Liver (tissue), 9 donors: ENCODE results near the gene GNB5. TPM values are rescaled to one million over a fixed set of nuclear protein-coding genes. Genes with fewer than 3 reads are reported as not detected.

Source experiments
- DNase-seq: peaks from one replicate; pipeline ENCODE4 v3.0.0-alpha.2; 2017; ENCODE audit warnings: low spot score
- H3K27ac ChIP-seq, 2 donors: one replicate each; pipeline ENCODE4 v1.7.0; 2013; ENCODE audit warnings: inconsistent platforms in 2 of 2, low read length in 2 of 2, control low read depth in 1 of 2, low read depth in 1 of 2, mild to moderate bottlenecking in 1 of 2
- H3K27me3 ChIP-seq, 4 donors: one replicate each; pipeline versions ENCODE4 v1.6.1 to v1.7.0; 2013; ENCODE audit warnings: low read length in 3 of 4, inconsistent platforms in 1 of 4, mild to moderate bottlenecking in 1 of 4, moderate library complexity in 1 of 4; ENCODE audit not compliant: control insufficient read depth in 4 of 4, insufficient read depth in 4 of 4
- H3K36me3 ChIP-seq, 4 donors: one replicate each; pipeline versions ENCODE4 v1.6.1 to v1.7.0; 2013; ENCODE audit warnings: low read length in 3 of 4, mild to moderate bottlenecking in 3 of 4, low read depth in 1 of 4, moderate library complexity in 1 of 4; ENCODE audit not compliant: control insufficient read depth in 4 of 4, insufficient read depth in 3 of 4
- H3K4me1 ChIP-seq, 4 donors: one replicate each; pipeline versions ENCODE4 v1.6.1 to v1.7.0; 2013; ENCODE audit warnings: low read length in 3 of 4, mild to moderate bottlenecking in 3 of 4, moderate library complexity in 1 of 4; ENCODE audit not compliant: control insufficient read depth in 4 of 4, insufficient read depth in 4 of 4
- H3K4me3 ChIP-seq, 3 donors: one replicate each; pipeline versions ENCODE4 v1.6.1 to v1.7.0; 2013; ENCODE audit warnings: low read length in 3 of 3, control low read depth in 1 of 3, low read depth in 1 of 3, mild to moderate bottlenecking in 1 of 3
- H3K9ac ChIP-seq, 2 donors: one replicate each; pipeline ENCODE4 v1.7.0; 2013; ENCODE audit warnings: low read length in 2 of 2, mild to moderate bottlenecking in 2 of 2, moderate library complexity in 2 of 2, control low read depth in 1 of 2, low read depth in 1 of 2
- H3K9me3 ChIP-seq, 4 donors: one replicate each; pipeline versions ENCODE4 v1.6.1 to v1.7.0; 2013; ENCODE audit warnings: low read length in 3 of 4; ENCODE audit not compliant: control insufficient read depth in 4 of 4
- ATF3 ChIP-seq: IDR thresholded peaks from 2 replicates; pipeline ENCODE4 v1.6.1; 2016; ENCODE audit warnings: antibody characterized with exemption
- CTCF ChIP-seq: fragments of 150-350 bp; IDR thresholded peaks from 2 replicates; pipeline ENCODE4 v1.5.1; 2017; ENCODE audit warnings: improper control_type of control experiment, low read depth, low read length; ENCODE audit not compliant: missing input control
- EGR1 ChIP-seq, 2 donors: IDR thresholded peaks; 2 replicates each; pipeline ENCODE4 v1.6.1; 2016 to 2018; ENCODE audit warnings: antibody characterized with exemption in 2 of 2, low read depth in 2 of 2
- FOXA1 ChIP-seq: IDR thresholded peaks from 2 replicates; pipeline ENCODE4 v1.6.1; 2016; ENCODE audit warnings: antibody characterized with exemption
- FOXA2 ChIP-seq: IDR thresholded peaks from 2 replicates; pipeline ENCODE4 v1.6.1; 2016; ENCODE audit warnings: antibody characterized with exemption
- GABPA ChIP-seq, 2 donors: IDR thresholded peaks in 1 of 2; conservative IDR thresholded peaks in 1 of 2; 2 replicates each; pipeline ENCODE4 v1.6.1; 2016; ENCODE audit warnings: antibody characterized with exemption in 2 of 2, mild to moderate bottlenecking in 1 of 2, moderate library complexity in 1 of 2
- HNF4A ChIP-seq, 2 donors: conservative IDR thresholded peaks; 2 replicates each; pipeline ENCODE4 v1.6.1; 2016; ENCODE audit warnings: antibody characterized with exemption in 2 of 2, mild to moderate bottlenecking in 2 of 2
- HNF4G ChIP-seq: IDR thresholded peaks from 2 replicates; pipeline ENCODE4 v1.6.1; 2016; ENCODE audit warnings: antibody characterized with exemption
- JUND ChIP-seq, 2 donors: IDR thresholded peaks; 2 replicates each; pipeline ENCODE4 v1.6.1; 2016; ENCODE audit warnings: antibody characterized with exemption in 2 of 2
- MAX ChIP-seq: IDR thresholded peaks from 2 replicates; pipeline ENCODE4 v1.6.1; 2016; ENCODE audit warnings: antibody characterized with exemption
- RXRA ChIP-seq, 2 donors: IDR thresholded peaks; 2 replicates each; pipeline ENCODE4 v1.6.1; 2017 to 2018; ENCODE audit warnings: antibody characterized with exemption in 2 of 2, mild to moderate bottlenecking in 1 of 2
- SP1 ChIP-seq: IDR thresholded peaks from 2 replicates; pipeline ENCODE4 v1.6.1; 2018; ENCODE audit warnings: antibody characterized with exemption, mild to moderate bottlenecking
- TAF1 ChIP-seq: conservative IDR thresholded peaks from 2 replicates; pipeline ENCODE4 v1.6.1; 2016; ENCODE audit warnings: antibody characterized with exemption, mild to moderate bottlenecking
- ZBTB33 ChIP-seq: IDR thresholded peaks from 2 replicates; pipeline ENCODE4 v1.6.1; 2016; ENCODE audit warnings: antibody characterized with exemption
- WGBS: extraction: QIAGEN DNeasy Blood & Tissue Kit; methylation state at CpG from one replicate; pipeline ENCODE4 v1.1.7; 2013; 5-methylcytosine and 5-hydroxymethylcytosine counted together
- polyA plus RNA-seq, 2 donors: library from polyadenylated mRNA; stranded (reverse) in 1 of 2; unstranded in 1 of 2; fragments of 200-250 nt in 1 of 2; fragments of >200 nt in 1 of 2; fragmentation: Nextera tagmentation in 1 of 2; extraction: Ambion mirVana in 1 of 2; gene quantifications; one replicate each; pipeline versions ENCODE4 v1.2.1 to v1.2.3, GENCODE V29; 2013 to 2015
- total RNA-seq, 2 donors: library from RNA; depleted of rRNA; stranded (reverse); fragments of >200 nt; gene quantifications; one replicate each; pipeline ENCODE4 v1.2.3, GENCODE V29; 2014
- TF ChIP-seq, protein P1 (sequence below): IDR thresholded peaks from 2 replicates; pipeline ENCODE4 v1.6.1; 2016; ENCODE audit warnings: antibody characterized with exemption, mild to moderate bottlenecking
- donor health status: healthy.
- donor health status: healthy.
- donor health status: healthy.
- donor health status: healthy.
- donor health status: healthy.

Gene GNB5
- total and polyA plus RNA-seq, 4 donors: 13.7 to 19.2 (median 15.7) TPM

DNA sequence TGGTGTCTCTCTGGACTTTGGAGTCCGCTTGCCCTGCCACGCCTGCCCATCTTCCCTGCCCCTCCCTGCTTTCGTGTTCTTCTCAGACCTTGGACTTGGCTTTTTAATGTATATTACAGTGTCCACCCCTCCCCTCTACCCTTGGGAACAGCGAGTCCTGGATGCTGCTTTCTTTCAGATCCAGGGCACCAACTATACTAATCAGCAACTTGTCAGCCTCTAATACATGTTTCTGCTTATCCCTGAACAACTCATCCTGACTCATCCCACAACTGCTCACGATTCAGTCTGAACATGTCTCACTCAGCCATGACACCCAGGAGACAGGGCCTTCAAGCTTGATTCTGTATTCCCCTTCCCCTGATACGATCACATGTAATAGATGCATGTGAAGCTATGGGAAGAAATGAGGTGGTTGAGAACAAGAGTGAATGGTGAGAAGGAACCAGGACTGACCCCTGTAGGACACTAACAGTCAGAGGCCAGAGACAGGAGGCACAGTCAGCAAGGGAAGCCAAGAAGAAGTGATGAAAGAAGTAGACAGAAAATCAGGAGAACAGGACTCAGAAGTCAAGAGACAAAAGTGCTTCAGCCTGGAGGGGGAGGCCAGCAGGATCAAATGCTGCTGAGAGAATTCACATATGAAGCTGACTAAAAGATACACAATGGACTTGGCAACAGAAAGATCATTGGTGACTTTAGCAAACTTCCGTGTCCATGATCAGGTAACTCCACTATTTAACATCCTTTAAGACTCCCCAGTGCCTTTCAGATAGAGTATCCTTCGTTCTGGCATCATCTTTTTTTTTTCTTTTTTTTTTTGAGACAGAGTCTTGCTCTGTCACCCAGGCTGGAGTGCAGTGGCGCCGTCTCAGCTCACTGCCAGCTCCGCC is 114.1 kb downstream of the GNB5 start:
- peak overlapping the region; percentile 1 to 32 for H3K27ac ChIP-seq
- no peaks in the 10 kb centered on the region for H3K9me3 ChIP-seq
- H3K4me1 ChIP-seq: peaks cover 2 to 28% (median 15%) of the 10 kb centered on the region in 4 donors
- DNase-seq: no peak
- 84% methylated on average over 11 of the region's 11 CpGs for WGBS
- TF ChIP-seq, protein P1, sequence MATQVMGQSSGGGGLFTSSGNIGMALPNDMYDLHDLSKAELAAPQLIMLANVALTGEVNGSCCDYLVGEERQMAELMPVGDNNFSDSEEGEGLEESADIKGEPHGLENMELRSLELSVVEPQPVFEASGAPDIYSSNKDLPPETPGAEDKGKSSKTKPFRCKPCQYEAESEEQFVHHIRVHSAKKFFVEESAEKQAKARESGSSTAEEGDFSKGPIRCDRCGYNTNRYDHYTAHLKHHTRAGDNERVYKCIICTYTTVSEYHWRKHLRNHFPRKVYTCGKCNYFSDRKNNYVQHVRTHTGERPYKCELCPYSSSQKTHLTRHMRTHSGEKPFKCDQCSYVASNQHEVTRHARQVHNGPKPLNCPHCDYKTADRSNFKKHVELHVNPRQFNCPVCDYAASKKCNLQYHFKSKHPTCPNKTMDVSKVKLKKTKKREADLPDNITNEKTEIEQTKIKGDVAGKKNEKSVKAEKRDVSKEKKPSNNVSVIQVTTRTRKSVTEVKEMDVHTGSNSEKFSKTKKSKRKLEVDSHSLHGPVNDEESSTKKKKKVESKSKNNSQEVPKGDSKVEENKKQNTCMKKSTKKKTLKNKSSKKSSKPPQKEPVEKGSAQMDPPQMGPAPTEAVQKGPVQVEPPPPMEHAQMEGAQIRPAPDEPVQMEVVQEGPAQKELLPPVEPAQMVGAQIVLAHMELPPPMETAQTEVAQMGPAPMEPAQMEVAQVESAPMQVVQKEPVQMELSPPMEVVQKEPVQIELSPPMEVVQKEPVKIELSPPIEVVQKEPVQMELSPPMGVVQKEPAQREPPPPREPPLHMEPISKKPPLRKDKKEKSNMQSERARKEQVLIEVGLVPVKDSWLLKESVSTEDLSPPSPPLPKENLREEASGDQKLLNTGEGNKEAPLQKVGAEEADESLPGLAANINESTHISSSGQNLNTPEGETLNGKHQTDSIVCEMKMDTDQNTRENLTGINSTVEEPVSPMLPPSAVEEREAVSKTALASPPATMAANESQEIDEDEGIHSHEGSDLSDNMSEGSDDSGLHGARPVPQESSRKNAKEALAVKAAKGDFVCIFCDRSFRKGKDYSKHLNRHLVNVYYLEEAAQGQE: no peak
- no peak for TF ChIP-seq ATF3
- TF ChIP-seq FOXA2: no peak
- no peak for TF ChIP-seq FOXA1
- no peak for TF ChIP-seq CTCF
- no peak for TF ChIP-seq TAF1
- TF ChIP-seq HNF4A (conservative IDR thresholded peaks at IDR 0.05): no peak
- H3K27me3 ChIP-seq: no peaks in the 10 kb centered on the region
- H3K4me3 ChIP-seq: no peak overlapping the region
- H3K36me3 ChIP-seq: no peaks in the 10 kb centered on the region
- no peak overlapping the region for H3K9ac ChIP-seq

GRCh38 chr15:52071570-52071969 is 119.6 kb downstream of the GNB5 start:
- H3K36me3 ChIP-seq: no peaks in the 10 kb centered on the region
- WGBS: 30% methylated on average over 10 of the region's 10 CpGs
- H3K4me3 ChIP-seq: no peak overlapping the region
- no peaks in the 10 kb centered on the region for H3K9me3 ChIP-seq
- H3K4me1 ChIP-seq: peaks cover 19 to 47% (median 41%) of the 10 kb centered on the region in 4 donors
- H3K27ac ChIP-seq: peak overlapping the region; percentile 23 to 51
- H3K27me3 ChIP-seq: no peaks in the 10 kb centered on the region
- no peak for DNase-seq
- no peak overlapping the region for H3K9ac ChIP-seq
- TF ChIP-seq JUND (IDR thresholded peaks at IDR 0.05): peak; percentile 46 to 77
- TF ChIP-seq GABPA (IDR thresholded peaks at IDR 0.05 in 1 of 2, conservative IDR thresholded peaks at IDR 0.05 in 1 of 2): no peak
- TF ChIP-seq FOXA2: peak; percentile 43
- TF ChIP-seq CTCF: no peak
- TF ChIP-seq MAX: peak; percentile 78
- TF ChIP-seq HNF4A (conservative IDR thresholded peaks at IDR 0.05): peak; percentile 63 to 81
- no peak for TF ChIP-seq HNF4G
- TF ChIP-seq ZBTB33: peak; percentile 74
- peak; percentile 82 to 95 for TF ChIP-seq RXRA (IDR thresholded peaks at IDR 0.05)
- peak in 1 of 2 donors; percentile 54 for TF ChIP-seq EGR1 (IDR thresholded peaks at IDR 0.05; ENCODE audit: low read depth in 2 of 2)
- TF ChIP-seq FOXA1: no peak
- peak; percentile 61 for TF ChIP-seq SP1
- TF ChIP-seq ATF3: no peak
- TF ChIP-seq, protein P1: peak; percentile 55
